22Rv1 (cell line): ENCODE results near the gene GHRL.

Source experiments
- ZFX ChIP-seq: fragments of 450-650 bp; IDR thresholded peaks from 2 replicates; pipeline ENCODE4 v1.6.1; 2017; ENCODE audit warnings: antibody characterized with exemption, borderline replicate concordance
- TF ChIP-seq, protein P1 (sequence below): fragments of 450-650 bp; IDR thresholded peaks from 2 replicates; pipeline ENCODE4 v1.5.1; 2017; ENCODE audit warnings: mild to moderate bottlenecking

- TF ChIP-seq, protein P1, sequence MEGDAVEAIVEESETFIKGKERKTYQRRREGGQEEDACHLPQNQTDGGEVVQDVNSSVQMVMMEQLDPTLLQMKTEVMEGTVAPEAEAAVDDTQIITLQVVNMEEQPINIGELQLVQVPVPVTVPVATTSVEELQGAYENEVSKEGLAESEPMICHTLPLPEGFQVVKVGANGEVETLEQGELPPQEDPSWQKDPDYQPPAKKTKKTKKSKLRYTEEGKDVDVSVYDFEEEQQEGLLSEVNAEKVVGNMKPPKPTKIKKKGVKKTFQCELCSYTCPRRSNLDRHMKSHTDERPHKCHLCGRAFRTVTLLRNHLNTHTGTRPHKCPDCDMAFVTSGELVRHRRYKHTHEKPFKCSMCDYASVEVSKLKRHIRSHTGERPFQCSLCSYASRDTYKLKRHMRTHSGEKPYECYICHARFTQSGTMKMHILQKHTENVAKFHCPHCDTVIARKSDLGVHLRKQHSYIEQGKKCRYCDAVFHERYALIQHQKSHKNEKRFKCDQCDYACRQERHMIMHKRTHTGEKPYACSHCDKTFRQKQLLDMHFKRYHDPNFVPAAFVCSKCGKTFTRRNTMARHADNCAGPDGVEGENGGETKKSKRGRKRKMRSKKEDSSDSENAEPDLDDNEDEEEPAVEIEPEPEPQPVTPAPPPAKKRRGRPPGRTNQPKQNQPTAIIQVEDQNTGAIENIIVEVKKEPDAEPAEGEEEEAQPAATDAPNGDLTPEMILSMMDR = no peak
- no peak for TF ChIP-seq ZFX
Measured at GRCh38 chr3:10333349-10333650, 40.6 kb upstream of the GHRL start.
